ENCODE measurements around the gene TKFC.

DNA sequence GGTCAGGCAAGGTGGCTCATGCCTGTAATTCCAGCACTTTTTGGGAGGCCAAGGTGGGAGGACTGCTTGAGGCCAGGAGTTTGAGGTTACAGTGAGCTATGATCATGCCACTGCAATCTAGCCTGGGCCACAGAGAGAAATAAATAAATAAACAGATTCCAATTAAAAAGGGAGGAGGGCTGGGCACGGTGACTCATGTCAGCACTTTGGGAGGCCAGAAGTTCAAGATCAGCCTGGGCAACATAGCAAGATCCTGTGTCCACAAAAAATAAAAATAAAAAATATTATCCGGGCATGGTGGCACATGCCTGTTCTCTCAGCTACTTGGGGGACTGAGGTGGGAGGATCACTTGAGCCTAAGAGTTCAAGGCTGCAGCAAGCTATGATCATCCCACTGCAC, 21.2 kb downstream of the TKFC start:
- TF ChIP-seq POLR2AphosphoS5 (IDR thresholded peaks at IDR 0.05; ENCODE audit: low read depth, low read length) (no peak), CTCF (IDR thresholded peaks at IDR 0.05) (no peak), EP300 (IDR thresholded peaks at IDR 0.05; ENCODE audit: borderline replicate concordance in 1 of 2, low read depth in 1 of 2, low read length in 1 of 2) (no peak), MXI1 (IDR thresholded peaks at IDR 0.05; ENCODE audit: low read depth, low read length) (no peak), GATA2 (CRISPR knock-in tag; IDR thresholded peaks at IDR 0.05) (no peak), GABPA (IDR thresholded peaks at IDR 0.05; ENCODE audit: low read depth) (no peak)
- TF ChIP-seq, protein P1, sequence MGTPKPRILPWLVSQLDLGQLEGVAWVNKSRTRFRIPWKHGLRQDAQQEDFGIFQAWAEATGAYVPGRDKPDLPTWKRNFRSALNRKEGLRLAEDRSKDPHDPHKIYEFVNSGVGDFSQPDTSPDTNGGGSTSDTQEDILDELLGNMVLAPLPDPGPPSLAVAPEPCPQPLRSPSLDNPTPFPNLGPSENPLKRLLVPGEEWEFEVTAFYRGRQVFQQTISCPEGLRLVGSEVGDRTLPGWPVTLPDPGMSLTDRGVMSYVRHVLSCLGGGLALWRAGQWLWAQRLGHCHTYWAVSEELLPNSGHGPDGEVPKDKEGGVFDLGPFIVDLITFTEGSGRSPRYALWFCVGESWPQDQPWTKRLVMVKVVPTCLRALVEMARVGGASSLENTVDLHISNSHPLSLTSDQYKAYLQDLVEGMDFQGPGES (IDR thresholded peaks at IDR 0.05; ENCODE audit: low read depth, low read length): no peak
- TF ChIP-seq, protein P2, sequence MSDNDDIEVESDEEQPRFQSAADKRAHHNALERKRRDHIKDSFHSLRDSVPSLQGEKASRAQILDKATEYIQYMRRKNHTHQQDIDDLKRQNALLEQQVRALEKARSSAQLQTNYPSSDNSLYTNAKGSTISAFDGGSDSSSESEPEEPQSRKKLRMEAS (IDR thresholded peaks at IDR 0.05; ENCODE audit: low read depth): no peak
- TF ChIP-seq, protein P3, sequence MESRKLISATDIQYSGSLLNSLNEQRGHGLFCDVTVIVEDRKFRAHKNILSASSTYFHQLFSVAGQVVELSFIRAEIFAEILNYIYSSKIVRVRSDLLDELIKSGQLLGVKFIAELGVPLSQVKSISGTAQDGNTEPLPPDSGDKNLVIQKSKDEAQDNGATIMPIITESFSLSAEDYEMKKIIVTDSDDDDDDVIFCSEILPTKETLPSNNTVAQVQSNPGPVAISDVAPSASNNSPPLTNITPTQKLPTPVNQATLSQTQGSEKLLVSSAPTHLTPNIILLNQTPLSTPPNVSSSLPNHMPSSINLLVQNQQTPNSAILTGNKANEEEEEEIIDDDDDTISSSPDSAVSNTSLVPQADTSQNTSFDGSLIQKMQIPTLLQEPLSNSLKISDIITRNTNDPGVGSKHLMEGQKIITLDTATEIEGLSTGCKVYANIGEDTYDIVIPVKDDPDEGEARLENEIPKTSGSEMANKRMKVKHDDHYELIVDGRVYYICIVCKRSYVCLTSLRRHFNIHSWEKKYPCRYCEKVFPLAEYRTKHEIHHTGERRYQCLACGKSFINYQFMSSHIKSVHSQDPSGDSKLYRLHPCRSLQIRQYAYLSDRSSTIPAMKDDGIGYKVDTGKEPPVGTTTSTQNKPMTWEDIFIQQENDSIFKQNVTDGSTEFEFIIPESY (IDR thresholded peaks at IDR 0.05; ENCODE audit: borderline replicate concordance, low read depth): no peak
